Stimulated activated CD8-positive, alpha-beta memory T cell treated with anti-CD3 and anti-CD28 coated beads, Interleukin-15, amount 100 ng/mL, for 4 hours (primary cell): ENCODE data around the gene EFHD2.
"Not testable (repeated sequence)": the region's sequence is repeated elsewhere in the genome, so short reads cannot be mapped to it uniquely, and the experiment has no call there.

Experiments
- DNase-seq, 2 donors: peaks; one replicate each; pipeline ENCODE4 v3.0.0-alpha.2; 2020; ENCODE audit warnings: low read depth in 2 of 2

The EFHD2 gene

GRCh38 chr1:15452866-15453571 is 43.3 kb downstream of the EFHD2 start:
- no peak for DNase-seq

DNA sequence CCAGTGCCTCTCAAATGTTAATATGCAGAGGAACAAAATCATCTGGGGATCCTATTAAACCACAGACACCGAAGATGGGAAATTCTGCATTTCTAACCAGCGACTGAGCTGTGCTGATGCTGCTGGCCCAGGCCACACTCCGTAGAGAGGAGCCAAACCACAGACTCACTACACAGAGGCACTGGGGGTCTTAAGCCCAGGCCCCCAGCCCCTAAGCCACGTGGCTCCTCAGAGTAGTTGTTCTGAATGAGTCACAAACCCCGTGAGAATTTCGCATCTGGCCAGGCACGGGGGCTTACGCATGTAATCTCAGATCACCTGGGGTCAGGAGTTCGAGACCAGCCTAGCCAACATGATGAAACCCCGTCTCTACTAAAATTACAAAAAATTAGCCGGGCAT is 44.0 kb downstream of the EFHD2 start:
- DNase-seq = no peak

- DNase-seq = no peak
Observed at GRCh38 chr1:15454256-15454655, 44.6 kb downstream of the EFHD2 start.

- no peak for DNase-seq
Observed at GRCh38 chr1:15455522-15455921, 45.8 kb downstream of the EFHD2 start.

GRCh38 chr1:15456313-15456954 is 46.7 kb downstream of the EFHD2 start, which contains the start of gene CELA2A:
Gene CELA2A, plus strand, starts transcription at chr1:15456732. Its CDS starts 22 bp downstream, at chr1:15456754.
- no peak for DNase-seq

- no peak for DNase-seq
Observed at GRCh38 chr1:15457585-15457984, 47.9 kb downstream of the EFHD2 start.

DNA sequence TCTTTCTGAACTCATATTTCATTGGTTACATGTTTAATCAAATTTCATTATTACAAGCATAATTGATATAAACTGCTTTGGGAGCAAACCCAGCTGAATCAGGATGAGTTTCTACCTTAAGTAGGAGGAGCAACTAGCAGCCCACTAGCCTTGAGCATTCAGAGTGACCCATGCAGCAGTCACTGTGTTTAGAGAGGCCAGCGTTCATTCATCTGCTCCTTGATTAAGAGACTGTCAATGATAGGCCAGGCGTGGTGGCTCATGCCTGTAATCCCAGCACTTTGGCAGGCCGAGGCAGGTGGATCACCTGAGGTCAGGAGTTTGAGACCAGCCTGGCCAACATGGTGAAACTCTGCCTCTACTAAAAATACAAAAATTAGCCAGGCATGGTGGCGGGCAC is 48.7 kb downstream of the EFHD2 start:
- not testable (repeated sequence) for DNase-seq

GRCh38 chr1:15459771-15460707 is 50.4 kb downstream of the EFHD2 start:
- no peak for DNase-seq

DNA sequence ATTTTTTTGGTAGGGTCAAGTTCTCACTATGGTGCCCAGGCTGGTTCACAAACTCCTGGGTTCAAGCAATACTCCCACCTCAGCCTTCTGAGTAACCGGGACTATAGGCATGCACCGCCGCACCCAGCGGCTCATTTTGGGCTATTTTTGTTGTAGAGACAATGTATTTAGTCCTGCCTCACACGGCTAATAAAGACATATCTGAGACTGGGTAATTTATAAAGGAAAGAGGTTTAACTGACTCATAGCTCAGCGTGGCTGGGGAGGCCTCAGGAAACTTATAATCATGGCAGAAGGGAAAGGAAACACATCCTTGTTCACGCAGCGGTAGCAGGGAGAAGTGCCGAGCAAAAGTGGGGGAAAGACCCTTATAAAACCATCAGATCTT is 51.0 kb downstream of the EFHD2 start:
- DNase-seq = no peak

DNA sequence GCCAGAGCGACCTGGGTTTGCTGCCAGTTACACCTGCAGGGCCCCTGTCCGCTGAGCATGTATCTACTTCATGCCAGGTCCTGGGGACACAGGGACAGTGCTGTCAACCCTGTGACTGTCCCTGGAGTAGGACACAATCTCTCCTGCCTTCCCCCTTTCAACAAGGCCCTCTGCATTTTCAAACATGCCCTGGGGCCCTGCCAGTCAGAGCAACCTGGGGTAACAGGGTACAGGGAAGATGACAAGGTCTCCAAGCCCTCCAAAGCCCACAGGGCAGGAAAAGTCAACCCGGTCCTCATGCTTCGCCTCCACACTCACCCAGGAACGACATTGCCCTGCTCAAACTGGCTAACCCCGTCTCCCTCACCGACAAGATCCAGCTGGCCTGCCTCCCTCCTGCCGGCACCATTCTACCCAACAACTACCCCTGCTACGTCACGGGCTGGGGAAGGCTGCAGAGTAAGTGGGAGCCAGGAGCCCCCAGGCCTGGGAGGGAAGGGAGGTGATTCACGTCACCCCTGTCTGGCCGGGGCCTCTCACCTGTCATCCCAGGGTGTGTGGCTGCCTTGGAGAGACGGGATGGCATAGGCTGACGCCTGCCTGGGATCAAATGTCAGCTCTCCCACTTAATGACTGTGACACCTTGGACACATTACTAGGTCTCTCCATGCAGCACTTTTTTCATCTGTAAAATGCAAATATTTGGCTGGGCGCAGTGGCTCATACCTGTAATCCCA is 53.5 kb downstream of the EFHD2 start:
- DNase-seq = not testable (repeated sequence)

- not testable (repeated sequence) for DNase-seq
Observed at GRCh38 chr1:15463926-15464322, 54.2 kb downstream of the EFHD2 start.

- DNase-seq = no peak
Observed at GRCh38 chr1:15465674-15466073, 56.0 kb downstream of the EFHD2 start.

DNA sequence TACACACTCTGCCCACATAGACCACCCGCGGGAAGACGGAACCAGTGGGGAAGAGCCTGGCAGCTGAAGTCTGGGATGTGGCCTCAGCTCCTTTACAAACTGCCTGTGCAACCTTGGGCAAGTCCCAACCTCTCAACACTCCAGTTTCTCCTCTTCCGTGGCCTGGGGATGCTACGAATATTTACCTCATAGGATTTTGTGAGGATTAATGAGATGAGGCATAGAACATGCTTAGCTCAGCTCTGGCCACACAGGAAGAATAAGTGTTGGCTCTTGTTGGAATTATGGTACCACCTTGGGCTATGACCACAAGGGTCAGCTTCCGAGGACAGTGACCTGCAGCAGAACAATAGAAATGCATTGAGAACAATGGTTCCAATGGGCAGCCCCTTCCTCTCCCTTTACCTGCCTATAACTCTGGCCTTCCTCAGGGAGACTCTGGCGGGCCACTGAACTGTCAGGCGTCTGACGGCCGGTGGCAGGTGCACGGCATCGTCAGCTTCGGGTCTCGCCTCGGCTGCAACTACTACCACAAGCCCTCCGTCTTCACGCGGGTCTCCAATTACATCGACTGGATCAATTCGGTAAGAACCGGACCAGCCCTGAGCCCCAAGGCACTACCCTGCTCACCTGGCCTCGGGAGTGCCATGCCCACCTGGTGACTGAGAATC is 57.4 kb downstream of the EFHD2 start:
- DNase-seq = not testable (repeated sequence)

GRCh38 chr1:15468145-15468544 is 58.5 kb downstream of the EFHD2 start:
- DNase-seq = no peak

GRCh38 chr1:15469361-15469760 is 59.7 kb downstream of the EFHD2 start:
- DNase-seq = no peak

DNA sequence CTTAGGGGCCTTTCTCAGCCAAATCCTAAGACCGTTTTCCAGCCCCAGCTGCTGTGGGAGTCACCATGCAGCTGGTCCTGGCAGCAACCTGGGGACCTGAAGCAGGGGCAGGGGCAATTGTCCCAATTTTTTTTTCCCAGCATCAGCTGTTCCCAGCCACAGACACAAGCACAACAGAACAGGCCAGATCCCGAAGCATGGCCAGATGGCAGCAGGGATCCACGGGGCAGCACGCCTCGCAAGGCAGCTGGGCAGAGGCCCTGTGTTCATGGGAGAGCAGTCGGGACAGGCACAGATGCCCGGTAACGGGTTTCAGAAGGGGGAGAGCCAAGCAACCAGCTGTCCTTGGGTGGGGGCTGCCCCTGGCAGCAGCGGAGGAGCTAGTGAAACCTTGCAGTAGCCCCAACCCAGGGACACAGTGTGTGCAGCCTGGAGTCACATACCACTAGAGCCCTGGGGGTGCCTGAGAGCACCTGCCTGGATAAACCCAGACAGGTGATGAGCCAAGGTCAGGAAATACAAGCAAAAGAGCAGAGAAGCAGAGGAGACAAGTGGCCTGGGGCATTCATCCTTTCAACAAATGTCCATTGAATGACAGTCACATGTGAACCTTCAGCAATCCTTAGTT is 60.2 kb downstream of the EFHD2 start:
- not testable (repeated sequence) for DNase-seq

DNA sequence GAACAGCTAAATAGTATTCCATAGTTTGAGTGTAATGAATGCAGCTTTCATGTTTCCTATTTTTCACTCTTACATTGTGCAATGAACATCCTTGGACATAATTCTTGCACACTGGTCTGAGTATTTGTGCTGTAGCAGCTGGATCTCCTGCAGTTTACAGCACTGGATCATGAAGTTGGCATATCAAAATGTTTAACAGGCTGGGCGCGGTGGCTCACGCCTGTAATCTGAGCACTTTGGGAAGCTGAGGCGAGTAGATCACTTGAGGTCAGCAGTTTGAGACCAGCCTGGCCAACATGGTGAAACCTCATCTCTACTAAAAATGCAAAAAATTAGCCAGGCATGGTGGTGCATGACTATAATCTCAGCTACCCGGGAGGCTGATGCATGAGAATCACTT is 61.4 kb downstream of the EFHD2 start:
- not testable (repeated sequence) for DNase-seq

GRCh38 chr1:15471723-15472122 is 62.0 kb downstream of the EFHD2 start:
- DNase-seq = not testable (repeated sequence)

GRCh38 chr1:15472587-15472986 is 62.9 kb downstream of the EFHD2 start:
- DNase-seq = no peak

- no peak for DNase-seq
Observed at GRCh38 chr1:15475752-15476314, 66.1 kb downstream of the EFHD2 start, which contains the start of gene CELA2B. Gene CELA2B, plus strand, starts transcription at chr1:15476104. Its CDS starts 22 bp downstream, at chr1:15476126.
